ENCODE results near the gene MYPOP.

GRCh38 chr19:45847663-45848062 lies 54.8 kb downstream of the MYPOP start:
- no peak for TF ChIP-seq CTCF (IDR thresholded peaks at IDR 0.05; ENCODE audit: low read depth, low read length, poor library complexity, severe bottlenecking)
- no peak for TF ChIP-seq EZH2phosphoT487 (IDR thresholded peaks at IDR 0.05; ENCODE audit: borderline replicate concordance, low read length)

Measured in DOHH2 (cell line).